ENCODE results near the gene SCAANT1. TPM values are rescaled to one million over a fixed set of nuclear protein-coding genes. Genes with fewer than 3 reads are reported as not detected.
A peak's percentile ranks its signal among the peaks of the same experiment; 100 is the strongest.

The SCAANT1 gene
- not detected for total RNA-seq

DNA sequence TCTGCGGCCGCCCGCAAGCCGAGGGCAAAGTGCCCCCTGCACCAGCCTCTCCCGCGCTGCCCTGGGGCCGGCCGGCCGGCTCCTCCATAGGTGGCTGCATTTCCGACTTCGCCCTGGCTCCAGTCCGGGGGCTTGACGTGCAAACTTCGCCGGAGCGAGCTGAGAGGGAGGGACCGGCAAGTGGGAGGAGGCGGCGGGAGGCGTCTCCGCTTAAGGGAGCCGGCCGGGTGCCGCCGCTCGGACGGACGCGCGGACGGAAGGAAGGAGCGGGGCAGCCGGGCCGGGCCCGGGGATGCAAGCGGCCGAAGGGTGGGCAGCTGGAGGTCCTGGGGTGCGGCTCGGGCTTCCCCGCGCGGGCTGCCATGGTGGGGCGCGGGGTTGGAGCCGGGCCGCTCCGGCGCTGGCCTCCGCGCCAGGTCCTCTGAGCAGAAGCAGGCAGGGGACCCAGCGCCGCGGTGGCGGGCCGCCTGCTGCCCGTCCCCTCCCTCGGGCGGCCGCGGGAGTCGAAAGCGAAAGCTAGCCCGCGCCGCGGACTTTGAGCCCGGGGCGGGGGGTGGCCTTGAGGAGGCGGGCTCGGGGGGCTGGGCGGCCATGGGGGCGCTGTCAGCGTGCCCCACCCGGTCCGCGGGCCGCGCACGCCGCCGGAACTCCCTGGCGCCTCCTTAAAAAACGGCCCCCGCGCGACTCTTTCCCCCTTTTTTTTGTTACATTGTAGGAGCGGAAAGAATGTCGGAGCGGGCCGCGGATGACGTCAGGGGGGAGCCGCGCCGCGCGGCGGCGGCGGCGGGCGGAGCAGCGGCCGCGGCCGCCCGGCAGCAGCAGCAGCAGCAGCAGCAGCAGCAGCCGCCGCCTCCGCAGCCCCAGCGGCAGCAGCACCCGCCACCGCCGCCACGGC, at the start of gene SCAANT1:
Gene SCAANT1, minus strand, starts transcription at position 511 of the 895 bp plus-strand sequence.
- no peaks in the 10 kb centered on the region for H3K9me3 ChIP-seq (ENCODE audit: control insufficient read depth in 3 of 3, low read length in 3 of 3)

DNA sequence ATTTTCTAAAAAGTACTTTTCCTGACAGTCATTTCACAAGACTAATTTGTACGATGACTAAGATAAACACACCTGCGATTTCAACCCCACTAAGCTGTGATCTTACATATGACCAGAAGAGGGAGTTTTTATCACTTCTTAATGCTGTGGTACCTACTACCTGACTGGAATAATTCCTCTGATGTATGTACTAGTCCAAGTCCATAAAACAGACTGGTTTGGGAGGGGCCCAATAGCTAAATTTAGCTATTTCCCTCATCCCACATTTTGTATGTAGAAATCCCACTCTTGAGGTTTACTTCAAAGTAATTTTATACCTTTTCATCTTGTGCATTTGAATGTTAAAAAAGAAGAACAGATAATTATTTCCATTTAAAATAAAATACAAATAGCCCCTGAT, 49.7 kb upstream of the SCAANT1 start:
- H3K4me3 ChIP-seq (ENCODE audit: low read length in 3 of 3), result no peak overlapping the region
- no peak overlapping the region for H3K27ac ChIP-seq (ENCODE audit: low read depth, low read length)
- H3K4me1 ChIP-seq (ENCODE audit: control insufficient read depth in 3 of 3, insufficient read depth in 3 of 3, low read length in 3 of 3), result peaks cover 5 to 23% (median 20%) of the 10 kb centered on the region in 3 donors
- H3K36me3 ChIP-seq (ENCODE audit: control insufficient read depth in 3 of 3, insufficient read depth in 3 of 3, low read length in 3 of 3), result no peaks in the 10 kb centered on the region
- no peaks in the 10 kb centered on the region for H3K9me3 ChIP-seq (ENCODE audit: control insufficient read depth in 3 of 3, low read length in 3 of 3)
- H3K9ac ChIP-seq (ENCODE audit: low read depth in 1 of 3, low read length in 3 of 3), result no peak overlapping the region
- no peaks in the 10 kb centered on the region for H3K27me3 ChIP-seq (ENCODE audit: control insufficient read depth in 3 of 3, insufficient read depth in 3 of 3, low read length in 3 of 3)

More for the DNA sequence above, at the start of gene SCAANT1:
- peak within 1 kb of the TSS; percentile 73 to 85 (median 76) for H3K9ac ChIP-seq (ENCODE audit: low read depth in 1 of 3, low read length in 3 of 3)
- peaks cover 15 to 22% (median 21%) of the 10 kb centered on the region in 3 donors for H3K4me1 ChIP-seq (ENCODE audit: control insufficient read depth in 3 of 3, insufficient read depth in 3 of 3, low read length in 3 of 3)
- no peaks in the 10 kb centered on the region for H3K27me3 ChIP-seq (ENCODE audit: control insufficient read depth in 3 of 3, insufficient read depth in 3 of 3, low read length in 3 of 3)
- peaks cover 3 to 11% (median 5%) of the 10 kb centered on the region in 3 donors for H3K36me3 ChIP-seq (ENCODE audit: control insufficient read depth in 3 of 3, insufficient read depth in 3 of 3, low read length in 3 of 3)
- peak within 1 kb of the TSS; percentile 73 to 85 (median 78) for H3K4me3 ChIP-seq (ENCODE audit: low read length in 3 of 3)
- H3K27ac ChIP-seq (ENCODE audit: low read depth, low read length), result peak within 1 kb of the TSS; percentile 90

DNA sequence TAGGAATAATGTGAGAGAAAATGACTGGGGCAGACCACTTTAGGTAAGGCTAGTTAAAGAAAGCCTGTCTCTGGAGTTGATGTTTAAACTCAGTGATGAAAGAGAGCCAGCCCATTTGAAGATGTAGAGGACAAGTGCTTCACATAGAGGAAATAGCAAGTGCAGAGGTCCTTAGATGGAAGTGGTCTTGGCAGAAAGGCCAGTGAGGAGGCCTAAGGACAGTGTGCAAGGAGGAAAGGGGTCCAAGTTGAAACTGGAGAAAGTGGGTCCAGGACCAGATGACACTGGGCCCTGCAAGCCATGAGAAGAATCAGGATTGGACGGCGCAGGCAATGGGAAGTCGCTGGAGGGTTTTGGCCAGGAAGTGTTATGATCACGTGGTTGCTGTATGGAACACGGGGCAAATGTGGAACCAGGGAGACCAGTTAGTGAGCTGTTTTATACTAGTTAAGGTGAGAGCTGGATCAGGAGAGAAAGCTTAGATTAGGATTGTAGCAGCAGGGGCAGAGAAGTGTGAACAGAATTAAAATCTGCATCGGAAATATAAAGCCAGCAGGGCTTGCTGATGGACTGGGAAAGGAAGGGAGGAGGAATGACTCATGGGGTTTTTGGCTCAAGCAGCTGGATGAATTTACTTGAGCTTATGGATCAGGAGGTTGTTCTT, 48.0 kb upstream of the SCAANT1 start:
- H3K4me1 ChIP-seq (ENCODE audit: control insufficient read depth in 3 of 3, insufficient read depth in 3 of 3, low read length in 3 of 3), result peaks cover 3 to 20% (median 16%) of the 10 kb centered on the region in 3 donors
- no peaks in the 10 kb centered on the region for H3K9me3 ChIP-seq (ENCODE audit: control insufficient read depth in 3 of 3, low read length in 3 of 3)
- H3K27ac ChIP-seq (ENCODE audit: low read depth, low read length), result peak overlapping the region; percentile 43
- H3K4me3 ChIP-seq (ENCODE audit: low read length in 3 of 3), result peak overlapping the region; percentile 15 to 64 (median 51)
- peaks cover 0 to 2% (median 0%) of the 10 kb centered on the region in 3 donors for H3K36me3 ChIP-seq (ENCODE audit: control insufficient read depth in 3 of 3, insufficient read depth in 3 of 3, low read length in 3 of 3)
- no peaks in the 10 kb centered on the region for H3K27me3 ChIP-seq (ENCODE audit: control insufficient read depth in 3 of 3, insufficient read depth in 3 of 3, low read length in 3 of 3)
- peak overlapping the region in 1 of 3 donors; percentile 23 for H3K9ac ChIP-seq (ENCODE audit: low read depth in 1 of 3, low read length in 3 of 3)

DNA sequence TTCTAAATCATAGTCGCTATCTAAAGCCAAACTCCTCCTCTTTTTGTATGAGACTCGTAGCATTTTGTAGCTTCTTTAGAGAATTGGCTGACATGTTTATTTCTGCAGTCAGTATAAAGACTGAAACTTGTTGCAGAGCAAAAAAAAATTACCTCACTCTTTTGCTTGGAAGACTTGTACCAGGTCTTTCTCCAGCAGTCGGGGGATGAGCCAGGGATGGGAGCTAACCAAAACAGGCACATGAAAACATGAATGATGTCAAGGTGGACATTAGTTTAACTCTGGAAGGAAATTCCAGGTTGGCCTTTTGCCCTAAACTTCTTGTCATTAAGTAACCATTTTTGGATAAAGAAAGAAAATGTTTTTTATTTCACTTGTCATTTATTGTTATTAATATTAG, 47.0 kb upstream of the SCAANT1 start:
- Histone ChIP-seq H3K27me3 (ENCODE audit: control insufficient read depth in 3 of 3, insufficient read depth in 3 of 3, low read length in 3 of 3) (no peaks in the 10 kb centered on the region), H3K27ac (ENCODE audit: low read depth, low read length) (no peak overlapping the region), H3K4me1 (ENCODE audit: control insufficient read depth in 3 of 3, insufficient read depth in 3 of 3, low read length in 3 of 3) (peaks cover 3 to 11% (median 10%) of the 10 kb centered on the region in 3 donors), H3K4me3 (ENCODE audit: low read length in 3 of 3) (no peak overlapping the region), H3K9me3 (ENCODE audit: control insufficient read depth in 3 of 3, low read length in 3 of 3) (no peaks in the 10 kb centered on the region), H3K36me3 (ENCODE audit: control insufficient read depth in 3 of 3, insufficient read depth in 3 of 3, low read length in 3 of 3) (peaks cover 0 to 3% (median under 1%) of the 10 kb centered on the region in 3 donors), H3K9ac (ENCODE audit: low read depth in 1 of 3, low read length in 3 of 3) (no peak overlapping the region)

DNA sequence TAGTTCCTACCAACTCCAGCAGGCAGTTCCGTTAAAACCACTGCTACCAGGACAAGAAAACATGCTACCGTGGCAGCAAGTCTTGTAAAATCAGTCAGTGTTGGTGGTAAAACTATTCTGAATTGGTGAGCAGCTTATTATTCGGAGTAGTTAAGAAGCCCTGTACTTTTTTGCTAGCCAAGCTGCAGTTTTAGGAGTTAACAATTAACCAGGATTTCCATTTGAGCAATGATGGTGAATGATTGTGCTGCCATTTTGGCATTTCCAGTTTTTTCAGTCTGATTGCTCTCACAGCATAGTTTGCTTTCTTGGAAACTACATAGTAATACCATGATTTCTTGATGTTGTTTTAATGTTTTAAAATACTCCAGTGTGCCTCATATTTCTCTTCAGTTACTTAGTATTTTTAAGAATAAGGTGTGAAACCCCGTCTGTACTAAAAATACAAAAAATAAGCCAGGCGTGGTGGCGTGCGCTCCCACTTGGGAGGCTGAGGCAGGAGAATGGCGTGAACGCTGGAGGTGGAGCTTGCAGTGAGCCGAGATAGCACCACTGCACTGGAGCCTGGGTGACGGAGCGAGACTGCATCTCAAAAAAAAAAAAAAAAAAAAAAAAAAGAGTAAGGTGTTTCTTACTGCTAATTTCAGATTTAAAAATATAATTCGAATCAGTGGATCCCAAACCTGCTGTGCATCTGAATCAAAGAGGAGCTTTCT, 43.8 kb upstream of the SCAANT1 start:
- no peaks in the 10 kb centered on the region for H3K9me3 ChIP-seq (ENCODE audit: control insufficient read depth in 3 of 3, low read length in 3 of 3)
- H3K36me3 ChIP-seq (ENCODE audit: control insufficient read depth in 3 of 3, insufficient read depth in 3 of 3, low read length in 3 of 3), result peaks cover 0 to 8% (median 3%) of the 10 kb centered on the region in 3 donors
- H3K4me1 ChIP-seq (ENCODE audit: control insufficient read depth in 3 of 3, insufficient read depth in 3 of 3, low read length in 3 of 3), result peaks cover 4 to 13% (median 8%) of the 10 kb centered on the region in 3 donors
- no peak overlapping the region for H3K27ac ChIP-seq (ENCODE audit: low read depth, low read length)
- H3K9ac ChIP-seq (ENCODE audit: low read depth in 1 of 3, low read length in 3 of 3), result no peak overlapping the region
- H3K4me3 ChIP-seq (ENCODE audit: low read length in 3 of 3), result no peak overlapping the region
- no peaks in the 10 kb centered on the region for H3K27me3 ChIP-seq (ENCODE audit: control insufficient read depth in 3 of 3, insufficient read depth in 3 of 3, low read length in 3 of 3)

DNA sequence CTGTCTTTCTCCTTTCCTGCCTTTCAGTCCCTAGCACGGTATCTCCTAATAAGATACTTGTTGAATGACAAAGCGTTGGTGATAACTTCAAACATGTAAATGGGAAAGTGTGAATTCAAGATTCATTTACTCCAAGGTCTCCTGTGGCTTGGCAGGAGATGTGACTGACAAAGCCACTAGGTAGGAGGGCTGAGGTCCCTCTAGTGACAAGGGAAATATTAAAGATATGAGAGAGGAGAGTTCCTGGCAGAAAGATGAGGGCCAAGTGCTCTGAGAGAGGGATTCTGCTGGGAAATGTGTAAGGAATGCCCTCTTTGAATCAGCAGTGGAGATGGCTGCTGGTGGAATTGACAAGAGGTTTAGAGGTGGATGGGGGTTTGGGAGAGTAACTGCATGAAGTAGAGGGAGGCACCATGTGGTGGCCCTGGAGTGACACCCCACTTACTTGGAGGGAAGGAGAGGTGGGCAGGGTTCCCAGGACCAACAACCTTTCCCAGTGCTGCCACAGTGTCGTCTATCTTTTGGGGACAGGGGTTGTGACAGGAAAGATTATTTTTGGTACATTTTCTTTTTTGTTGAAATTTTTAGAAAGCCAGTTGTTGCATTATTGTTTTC, 43.0 kb upstream of the SCAANT1 start:
- H3K36me3 ChIP-seq (ENCODE audit: control insufficient read depth in 3 of 3, insufficient read depth in 3 of 3, low read length in 3 of 3), result peaks cover 0 to 8% (median 3%) of the 10 kb centered on the region in 3 donors
- H3K27me3 ChIP-seq (ENCODE audit: control insufficient read depth in 3 of 3, insufficient read depth in 3 of 3, low read length in 3 of 3), result no peaks in the 10 kb centered on the region
- no peak overlapping the region for H3K4me3 ChIP-seq (ENCODE audit: low read length in 3 of 3)
- no peak overlapping the region for H3K27ac ChIP-seq (ENCODE audit: low read depth, low read length)
- peaks cover 9 to 13% (median 10%) of the 10 kb centered on the region in 3 donors for H3K4me1 ChIP-seq (ENCODE audit: control insufficient read depth in 3 of 3, insufficient read depth in 3 of 3, low read length in 3 of 3)
- no peak overlapping the region for H3K9ac ChIP-seq (ENCODE audit: low read depth in 1 of 3, low read length in 3 of 3)
- no peaks in the 10 kb centered on the region for H3K9me3 ChIP-seq (ENCODE audit: control insufficient read depth in 3 of 3, low read length in 3 of 3)

DNA sequence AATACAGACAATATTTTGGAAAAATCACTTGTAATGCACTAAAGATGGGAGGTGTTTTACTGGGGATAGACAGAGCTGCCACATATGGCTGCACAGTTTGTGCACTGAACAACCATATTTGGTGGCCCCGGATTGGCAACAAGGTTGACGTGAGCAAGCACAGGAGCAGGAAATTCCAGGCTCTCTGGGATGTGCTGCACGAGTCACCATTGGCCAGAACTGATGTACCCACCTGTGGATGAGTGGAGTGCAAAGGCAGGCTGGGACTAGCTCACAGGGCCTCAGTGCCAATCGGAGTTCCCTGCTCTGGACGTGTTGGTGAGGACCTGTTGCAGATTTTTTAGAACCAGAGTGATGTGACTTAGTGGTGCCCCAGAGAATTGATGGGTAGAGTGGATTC, 42.0 kb upstream of the SCAANT1 start:
- Histone ChIP-seq H3K9ac (ENCODE audit: low read depth in 1 of 3, low read length in 3 of 3) (no peak overlapping the region), H3K36me3 (ENCODE audit: control insufficient read depth in 3 of 3, insufficient read depth in 3 of 3, low read length in 3 of 3) (peaks cover 0 to 8% (median 3%) of the 10 kb centered on the region in 3 donors), H3K9me3 (ENCODE audit: control insufficient read depth in 3 of 3, low read length in 3 of 3) (no peaks in the 10 kb centered on the region), H3K4me1 (ENCODE audit: control insufficient read depth in 3 of 3, insufficient read depth in 3 of 3, low read length in 3 of 3) (peaks cover 6 to 9% (median 7%) of the 10 kb centered on the region in 3 donors), H3K27ac (ENCODE audit: low read depth, low read length) (no peak overlapping the region), H3K27me3 (ENCODE audit: control insufficient read depth in 3 of 3, insufficient read depth in 3 of 3, low read length in 3 of 3) (no peaks in the 10 kb centered on the region), H3K4me3 (ENCODE audit: low read length in 3 of 3) (no peak overlapping the region)

DNA sequence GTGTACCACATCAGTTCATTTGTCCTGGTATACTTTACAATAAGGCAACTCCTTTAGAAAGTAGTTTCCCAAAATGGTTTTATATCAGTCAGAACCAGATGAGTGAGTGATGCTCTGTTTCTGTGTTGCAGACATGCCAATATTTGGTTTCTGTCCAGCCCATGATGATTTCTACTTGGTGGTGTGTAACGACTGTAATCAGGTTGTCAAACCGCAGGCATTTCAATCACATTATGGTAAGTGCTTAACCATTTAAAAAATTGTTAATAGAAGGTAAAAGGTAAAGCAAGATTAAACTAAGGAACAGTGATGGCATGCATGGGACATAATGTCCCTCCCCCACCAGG, 40.0 kb upstream of the SCAANT1 start:
- Histone ChIP-seq H3K36me3 (ENCODE audit: control insufficient read depth in 3 of 3, insufficient read depth in 3 of 3, low read length in 3 of 3) (peaks cover 0 to 8% (median 3%) of the 10 kb centered on the region in 3 donors), H3K27ac (ENCODE audit: low read depth, low read length) (no peak overlapping the region), H3K4me3 (ENCODE audit: low read length in 3 of 3) (no peak overlapping the region), H3K27me3 (ENCODE audit: control insufficient read depth in 3 of 3, insufficient read depth in 3 of 3, low read length in 3 of 3) (no peaks in the 10 kb centered on the region), H3K4me1 (ENCODE audit: control insufficient read depth in 3 of 3, insufficient read depth in 3 of 3, low read length in 3 of 3) (peaks cover 6 to 9% (median 7%) of the 10 kb centered on the region in 3 donors), H3K9ac (ENCODE audit: low read depth in 1 of 3, low read length in 3 of 3) (no peak overlapping the region), H3K9me3 (ENCODE audit: control insufficient read depth in 3 of 3, low read length in 3 of 3) (no peaks in the 10 kb centered on the region)

DNA sequence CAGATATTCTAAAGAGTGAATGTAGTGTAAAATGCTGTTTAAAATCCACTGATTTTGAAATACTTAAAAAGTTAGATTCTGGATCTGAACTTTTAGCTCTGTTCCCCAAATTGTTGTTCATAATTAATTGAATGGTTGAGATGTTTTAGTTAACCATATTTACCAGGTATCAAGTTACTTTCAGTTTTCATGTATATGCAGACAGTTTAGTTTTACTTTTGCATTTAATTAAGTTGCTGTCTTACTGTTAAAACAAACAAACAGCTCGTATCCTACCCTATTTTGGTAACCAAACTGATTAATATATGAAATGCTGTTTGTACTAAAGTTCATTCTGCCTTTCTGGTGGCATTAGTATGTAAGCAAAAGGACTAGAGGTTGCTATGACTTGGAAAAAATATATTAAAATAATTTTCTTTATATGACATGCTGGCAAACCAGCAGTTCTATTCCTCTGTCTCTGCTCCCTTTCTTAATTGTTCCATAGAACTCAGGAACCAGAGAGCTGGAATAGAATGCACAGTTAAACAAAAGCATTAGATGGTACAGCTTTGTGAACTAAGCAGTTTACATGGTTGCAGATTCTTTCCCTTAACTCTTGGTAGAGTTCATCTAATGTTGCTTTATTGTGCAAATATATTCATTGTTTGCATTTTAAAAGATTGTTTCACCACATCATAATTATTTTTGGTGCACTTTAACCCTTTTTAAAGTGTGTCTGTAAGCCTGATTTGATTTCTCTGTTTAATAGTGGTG, 39.5 kb upstream of the SCAANT1 start:
- H3K9me3 ChIP-seq (ENCODE audit: control insufficient read depth in 3 of 3, low read length in 3 of 3), result no peaks in the 10 kb centered on the region
- no peak overlapping the region for H3K27ac ChIP-seq (ENCODE audit: low read depth, low read length)
- no peak overlapping the region for H3K9ac ChIP-seq (ENCODE audit: low read depth in 1 of 3, low read length in 3 of 3)
- peaks cover 0 to 8% (median 3%) of the 10 kb centered on the region in 3 donors for H3K36me3 ChIP-seq (ENCODE audit: control insufficient read depth in 3 of 3, insufficient read depth in 3 of 3, low read length in 3 of 3)
- H3K27me3 ChIP-seq (ENCODE audit: control insufficient read depth in 3 of 3, insufficient read depth in 3 of 3, low read length in 3 of 3), result no peaks in the 10 kb centered on the region
- no peak overlapping the region for H3K4me3 ChIP-seq (ENCODE audit: low read length in 3 of 3)
- peaks cover 6 to 9% (median 7%) of the 10 kb centered on the region in 3 donors for H3K4me1 ChIP-seq (ENCODE audit: control insufficient read depth in 3 of 3, insufficient read depth in 3 of 3, low read length in 3 of 3)

Measured in skeletal muscle tissue (tissue), 4 donors.